Caco-2 (cell line): Measurements from ENCODE around the gene GOLGA7B. TPM values are rescaled to one million over a fixed set of nuclear protein-coding genes. Genes with fewer than 3 reads are reported as not detected.

Source experiments
- BruUV-seq: library from RNA; stranded (reverse); fragments of 400-500 nt; replicated peaks from 2 replicates; lab custom pipeline; 2021; lab: Mats Ljungman, UMichigan
- CTCF ChIA-PET: fragments of 300-600 bp; sonication (Branson Sonifier 250); formaldehyde crosslinking; loops from one replicate; lab custom pipeline; 2022; ENCODE audit warnings: antibody characterized with exemption; lab: Charles Lee
- POLR2A ChIA-PET: fragments of 300-600 bp; sonication (Branson Sonifier 250); formaldehyde crosslinking; loops from one replicate; lab custom pipeline; 2022; ENCODE audit warnings: antibody characterized with exemption; lab: Charles Lee
- DNase-seq, 2 experiments: peaks; one replicate each; pipeline versions ENCODE4 v3.0.0 to v3.0.0-alpha.2; 2020 to 2022
- H3K27me3 ChIP-seq: replicated peaks from 2 replicates; pipeline ENCODE4 v1.6.0; 2011; ENCODE audit warnings: low read length; ENCODE audit not compliant: control insufficient read depth, insufficient read depth
- H3K36me3 ChIP-seq: 2 replicates; pipeline ENCODE4 v1.5.1; 2011; ENCODE audit warnings: low read length; ENCODE audit not compliant: control insufficient read depth, insufficient read depth
- H3K4me1 ChIP-seq: fragments of 250-450 bp; sonication (Bioruptor Pico); 2 replicates; pipeline ENCODE4 v1.5.1; 2020; ENCODE audit warnings: mild to moderate bottlenecking
- H3K4me3 ChIP-seq: 2 replicates; pipeline ENCODE4 v1.5.1; 2011; ENCODE audit warnings: low read depth, mild to moderate bottlenecking, control low read depth, low read length
- H3K9me3 ChIP-seq: fragments of 250-450 bp; sonication (Bioruptor Pico); 2 replicates; pipeline ENCODE4 v1.5.1; 2020; ENCODE audit warnings: mild to moderate bottlenecking, moderate library complexity
- H3K27ac Mint-ChIP-seq: one replicate; pipeline ENCODE4 v1.8.0; 2022; ENCODE audit warnings: mixed read lengths; ENCODE audit not compliant: unreplicated experiment
- H3K27me3 Mint-ChIP-seq: one replicate; pipeline ENCODE4 v1.8.0; 2022; ENCODE audit warnings: mixed read lengths; ENCODE audit not compliant: insufficient read depth, unreplicated experiment
- H3K36me3 Mint-ChIP-seq: one replicate; pipeline ENCODE4 v1.8.0; 2022; ENCODE audit warnings: mild to moderate bottlenecking, mixed read lengths; ENCODE audit not compliant: insufficient read depth, unreplicated experiment
- H3K4me1 Mint-ChIP-seq: one replicate; pipeline ENCODE4 v1.8.0; 2022; ENCODE audit warnings: low read depth, mixed read lengths; ENCODE audit not compliant: unreplicated experiment
- H3K4me3 Mint-ChIP-seq: one replicate; pipeline ENCODE4 v1.8.0; 2022; ENCODE audit warnings: mild to moderate bottlenecking, moderate library complexity, mixed read lengths; ENCODE audit not compliant: unreplicated experiment
- H3K9me3 Mint-ChIP-seq: one replicate; pipeline ENCODE4 v1.8.0; 2022; ENCODE audit warnings: mixed read lengths; ENCODE audit not compliant: unreplicated experiment
- CTCF ChIP-seq, 2 experiments: fragments of 200-600 bp in 1 of 2; IDR thresholded peaks; 1 replicate in 1 of 2; 2 replicates in 1 of 2; pipeline versions ENCODE4 v1.5.1 to v1.8.0; 2011 to 2022; ENCODE audit warnings: antibody characterized with exemption in 1 of 2, control low read depth in 1 of 2, inconsistent platforms in 1 of 2, low read depth in 1 of 2, low read length in 1 of 2, mild to moderate bottlenecking in 1 of 2, moderate library complexity in 1 of 2; ENCODE audit not compliant: insufficient read depth in 1 of 2, severe bottlenecking in 1 of 2, unreplicated experiment in 1 of 2
- intact Hi-C: fragments of 100-400 bp; cut with micrococcal nuclease; formaldehyde crosslinking; loops from one replicate; pipeline ENCODE4 v1.10.0; 2022; ENCODE audit not compliant: unreplicated experiment
- total RNA-seq: library from RNA; stranded (reverse); gene quantifications from 2 replicates; pipeline ENCODE4 v1.2.3, GENCODE V29; 2022

The GOLGA7B gene
- total RNA-seq, 1 experiment from 2014 or later: 0.36 TPM

- Histone ChIP-seq H3K4me3 (no peak overlapping the region), H3K9me3 (no peaks in the 10 kb centered on the region), H3K27me3 (no peaks in the 10 kb centered on the region), H3K36me3 (no peaks in the 10 kb centered on the region), H3K4me1 (no peaks in the 10 kb centered on the region)
- H3K9me3 Mint-ChIP-seq: no peaks in the 10 kb centered on the region
- no peak for DNase-seq
- ChIA-PET POLR2A (no interaction called here), CTCF (no interaction called here)
- peaks cover 3% of the 10 kb centered on the region for H3K27me3 Mint-ChIP-seq
- TF ChIP-seq CTCF (IDR thresholded peaks at IDR 0.05; ENCODE audit: insufficient read depth in 1 of 2, low read depth in 1 of 2, low read length in 1 of 2, severe bottlenecking in 1 of 2, unreplicated experiment in 1 of 2): no peak
- H3K36me3 Mint-ChIP-seq: no peaks in the 10 kb centered on the region
- H3K27ac Mint-ChIP-seq: no peak overlapping the region
- intact Hi-C loops: no loop called here
- H3K4me3 Mint-ChIP-seq: no peak overlapping the region
- H3K4me1 Mint-ChIP-seq: no peaks in the 10 kb centered on the region
- BruUV-seq: no TSS peak
These were observed 22.8 kb upstream of the GOLGA7B start for GRCh38 chr10:97826892-97827291.

- H3K9me3 ChIP-seq: no peaks in the 10 kb centered on the region
- intact Hi-C loops: no loop called here
- POLR2A ChIA-PET: interaction anchor here (0.5 kb wide), 1 partner anchor 307 kb away, joined by 4 read pairs; the partner anchor contains the start of gene R3HCC1L
- Mint-ChIP-seq H3K27me3 (peaks cover 3% of the 10 kb centered on the region), H3K4me1 (no peaks in the 10 kb centered on the region), H3K36me3 (no peaks in the 10 kb centered on the region), H3K27ac (no peak overlapping the region), H3K4me3 (no peak overlapping the region), H3K9me3 (no peaks in the 10 kb centered on the region)
- no peaks in the 10 kb centered on the region for H3K36me3 ChIP-seq
- BruUV-seq: no TSS peak
- no peak for TF ChIP-seq CTCF (IDR thresholded peaks at IDR 0.05; ENCODE audit: insufficient read depth in 1 of 2, low read depth in 1 of 2, low read length in 1 of 2, severe bottlenecking in 1 of 2, unreplicated experiment in 1 of 2)
- no peak for DNase-seq
- no peak overlapping the region for H3K4me3 ChIP-seq
- no peaks in the 10 kb centered on the region for H3K27me3 ChIP-seq
- H3K4me1 ChIP-seq: no peaks in the 10 kb centered on the region
- CTCF ChIA-PET: no interaction called here
These were observed 21.8 kb upstream of the GOLGA7B start for GRCh38 chr10:97827702-97828291.

- Histone ChIP-seq H3K36me3 (no peaks in the 10 kb centered on the region), H3K4me3 (no peak overlapping the region), H3K9me3 (no peaks in the 10 kb centered on the region), H3K4me1 (no peaks in the 10 kb centered on the region), H3K27me3 (no peaks in the 10 kb centered on the region)
- H3K4me3 Mint-ChIP-seq: no peak overlapping the region
- H3K4me1 Mint-ChIP-seq: no peaks in the 10 kb centered on the region
- intact Hi-C loops: no loop called here
- no peaks in the 10 kb centered on the region for H3K9me3 Mint-ChIP-seq
- BruUV-seq: no TSS peak
- TF ChIP-seq CTCF (IDR thresholded peaks at IDR 0.05; ENCODE audit: insufficient read depth in 1 of 2, low read depth in 1 of 2, low read length in 1 of 2, severe bottlenecking in 1 of 2, unreplicated experiment in 1 of 2): no peak
- no peak for DNase-seq
- ChIA-PET CTCF (no interaction called here), POLR2A (no interaction called here)
- no peak overlapping the region for H3K27ac Mint-ChIP-seq
- H3K36me3 Mint-ChIP-seq: no peaks in the 10 kb centered on the region
- peaks cover 3% of the 10 kb centered on the region for H3K27me3 Mint-ChIP-seq
These were observed 20.9 kb upstream of the GOLGA7B start for GRCh38 chr10:97828721-97829120.
